GM23338 (cell line): ENCODE data around the gene ZNF229. TPM values are rescaled to one million over a fixed set of nuclear protein-coding genes. Genes with fewer than 3 reads are reported as not detected.

ENCODE experiments used
- polyA plus RNA-seq: library from polyadenylated mRNA; unstranded; fragments of >200 nt; fragmentation: Nextera tagmentation; extraction: Ambion mirVana; gene quantifications from 2 replicates; pipeline ENCODE4 v1.2.1, GENCODE V29; 2016
- total RNA-seq: library from RNA; depleted of rRNA; stranded (reverse); fragments of >200 nt; shearing (Covaris generic); gene quantifications from 2 replicates; pipeline ENCODE4 v1.2.3, GENCODE V29; 2014; rRNA removed

ZNF229 gene
- total and polyA plus RNA-seq, 2 experiments from 2014 or later: 2.6 to 5.2 TPM

Other genes starting within 250 kb of the ZNF229 start
- 14.5 and 18.2 TPM in 2 replicates for gene ZNF227, start 235.9 kb downstream of the ZNF229 start, total RNA-seq
- gene ZNF227, start 235.9 kb downstream of the ZNF229 start, polyA plus RNA-seq: 6.6 and 8.7 TPM in 2 replicates
- 1.8 and 4.2 TPM in 2 replicates for gene ZNF233, start 188.6 kb downstream of the ZNF229 start, total RNA-seq
- 2.5 and 2.7 TPM in 2 replicates for gene ZNF233, start 188.6 kb downstream of the ZNF229 start, polyA plus RNA-seq
- gene ZNF235, start 143.4 kb downstream of the ZNF229 start, total RNA-seq: 3.8 and 5.0 TPM in 2 replicates
- 3.4 and 5.1 TPM in 2 replicates for gene ZNF235, start 143.4 kb downstream of the ZNF229 start, polyA plus RNA-seq
- 4.2 and 4.6 TPM in 2 replicates for gene ZNF112, start 91.8 kb downstream of the ZNF229 start, total RNA-seq
- 1.4 and 3.0 TPM in 2 replicates for gene ZNF112, start 91.8 kb downstream of the ZNF229 start, polyA plus RNA-seq
- gene ZNF285, start 46.9 kb downstream of the ZNF229 start, total RNA-seq: 1.2 and 3.4 TPM in 2 replicates
- gene ZNF285, start 46.9 kb downstream of the ZNF229 start, polyA plus RNA-seq: 1.3 and 1.7 TPM in 2 replicates
- gene ZNF180, start 52.0 kb upstream of the ZNF229 start, total RNA-seq: 10.5 and 10.6 TPM in 2 replicates
- gene ZNF180, start 52.0 kb upstream of the ZNF229 start, polyA plus RNA-seq: 4.6 and 6.9 TPM in 2 replicates
- not detected in 2 replicates for gene CEACAM20, start 81.2 kb upstream of the ZNF229 start, total RNA-seq
- gene CEACAM20, start 81.2 kb upstream of the ZNF229 start, polyA plus RNA-seq: not detected in 2 replicates
- not detected in 2 replicates for gene IGSF23, start 165.1 kb upstream of the ZNF229 start, total RNA-seq
- gene IGSF23, start 165.1 kb upstream of the ZNF229 start, polyA plus RNA-seq: not detected in 2 replicates
- 15.0 and 19.0 TPM in 2 replicates for gene PVR, start 195.4 kb upstream of the ZNF229 start, total RNA-seq
- 3.6 and 4.8 TPM in 2 replicates for gene PVR, start 195.4 kb upstream of the ZNF229 start, polyA plus RNA-seq
- 0.16 and 0.38 TPM in 2 replicates for gene CEACAM19, start 223.0 kb upstream of the ZNF229 start, total RNA-seq
- gene CEACAM19, start 223.0 kb upstream of the ZNF229 start, polyA plus RNA-seq: 0.56 and 0.76 TPM in 2 replicates